HL-60 (cell line): Measurements from ENCODE around the gene LNPK.

Experiments
- POLR2AphosphoS5 ChIP-seq: IDR thresholded peaks from 2 replicates; pipeline ENCODE4 v1.6.1; 2012; ENCODE audit warnings: low read depth
- TF ChIP-seq, protein P1 (sequence below): IDR thresholded peaks from one replicate; pipeline ENCODE4 v1.5.1; 2011; ENCODE audit warnings: low read length, control low read depth, inconsistent platforms; ENCODE audit not compliant: insufficient read depth

DNA sequence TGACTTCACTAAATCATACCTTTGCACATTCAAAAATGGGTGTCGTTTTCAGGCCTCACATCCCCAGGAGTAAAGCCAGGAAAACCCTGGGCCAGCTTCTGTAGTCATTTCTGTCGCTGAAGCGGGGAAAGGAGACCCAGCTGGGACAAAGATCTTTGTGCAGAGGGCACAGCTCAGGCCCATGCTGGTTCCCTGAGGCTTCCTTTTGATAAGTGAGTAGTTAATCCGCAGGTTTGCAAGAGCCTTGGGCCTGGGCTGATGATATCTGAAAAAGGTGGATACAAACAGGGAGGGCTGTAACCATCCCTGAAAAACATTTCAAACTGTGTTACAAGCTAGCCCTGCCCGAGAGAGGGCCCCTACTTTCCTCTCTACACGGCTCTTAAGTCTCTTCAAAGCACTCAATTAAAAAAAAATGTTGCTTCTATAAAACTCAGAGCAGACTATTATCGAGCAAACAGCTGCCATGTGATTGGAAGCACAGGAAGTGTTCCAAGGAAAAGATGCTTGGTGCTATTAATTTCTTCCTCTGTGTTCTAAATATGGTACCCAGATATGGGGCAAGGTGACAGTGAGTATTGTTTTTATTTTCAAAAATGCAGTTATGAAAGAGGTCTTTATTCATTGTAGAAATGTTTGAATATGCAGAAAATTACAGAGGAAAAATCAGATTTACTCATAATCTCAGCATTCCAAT is 117.2 kb downstream of the LNPK start:
- TF ChIP-seq, protein P1, sequence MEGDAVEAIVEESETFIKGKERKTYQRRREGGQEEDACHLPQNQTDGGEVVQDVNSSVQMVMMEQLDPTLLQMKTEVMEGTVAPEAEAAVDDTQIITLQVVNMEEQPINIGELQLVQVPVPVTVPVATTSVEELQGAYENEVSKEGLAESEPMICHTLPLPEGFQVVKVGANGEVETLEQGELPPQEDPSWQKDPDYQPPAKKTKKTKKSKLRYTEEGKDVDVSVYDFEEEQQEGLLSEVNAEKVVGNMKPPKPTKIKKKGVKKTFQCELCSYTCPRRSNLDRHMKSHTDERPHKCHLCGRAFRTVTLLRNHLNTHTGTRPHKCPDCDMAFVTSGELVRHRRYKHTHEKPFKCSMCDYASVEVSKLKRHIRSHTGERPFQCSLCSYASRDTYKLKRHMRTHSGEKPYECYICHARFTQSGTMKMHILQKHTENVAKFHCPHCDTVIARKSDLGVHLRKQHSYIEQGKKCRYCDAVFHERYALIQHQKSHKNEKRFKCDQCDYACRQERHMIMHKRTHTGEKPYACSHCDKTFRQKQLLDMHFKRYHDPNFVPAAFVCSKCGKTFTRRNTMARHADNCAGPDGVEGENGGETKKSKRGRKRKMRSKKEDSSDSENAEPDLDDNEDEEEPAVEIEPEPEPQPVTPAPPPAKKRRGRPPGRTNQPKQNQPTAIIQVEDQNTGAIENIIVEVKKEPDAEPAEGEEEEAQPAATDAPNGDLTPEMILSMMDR = no peak
- TF ChIP-seq POLR2AphosphoS5 = no peak
